GM21717 (cell line): ENCODE results near the gene NCBP2.
"Not testable (repeated sequence)": the region's sequence is repeated elsewhere in the genome, so short reads cannot be mapped to it uniquely, and the experiment has no call there.

Experiments
- ATAC-seq: cut with Tn5 transposase; IDR thresholded peaks from one replicate; pipeline ENCODE4 v1.9.1; 2021; ENCODE audit warnings: mild to moderate bottlenecking, moderate library complexity; ENCODE audit not compliant: unreplicated experiment

Gene NCBP2

GRCh38 chr3:196968233-196969133, 26.2 kb upstream of the NCBP2 start, which contains the start of gene PIGZ:
PIGZ (minus strand) TSS chr3:196968833; CDS start chr3:196952031, 16,802 bp downstream.
- ATAC-seq: peak; percentile 59

GRCh38 chr3:196967412-196968232, 25.3 kb upstream of the NCBP2 start:
- ATAC-seq: no peak

GRCh38 chr3:196966526-196967401, 24.4 kb upstream of the NCBP2 start:
- ATAC-seq: no peak

- ATAC-seq: no peak
Observed at GRCh38 chr3:196965804-196966173, 23.5 kb upstream of the NCBP2 start.

- ATAC-seq: no peak
Observed at GRCh38 chr3:196965112-196965803, 22.9 kb upstream of the NCBP2 start.

GRCh38 chr3:196963631-196963953, 21.3 kb upstream of the NCBP2 start:
- no peak for ATAC-seq

- ATAC-seq: no peak
Observed at GRCh38 chr3:196962930-196963630, 20.8 kb upstream of the NCBP2 start.

- no peak for ATAC-seq
Observed at GRCh38 chr3:196962108-196962929, 20.0 kb upstream of the NCBP2 start.

- no peak for ATAC-seq
Observed at GRCh38 chr3:196954832-196955231, 12.5 kb upstream of the NCBP2 start.

GRCh38 chr3:196951371-196951770, 9.0 kb upstream of the NCBP2 start:
- ATAC-seq: no peak

GRCh38 chr3:196949750-196950149, 7.4 kb upstream of the NCBP2 start:
- ATAC-seq: no peak

GRCh38 chr3:196949285-196949619, 6.9 kb upstream of the NCBP2 start:
- no peak for ATAC-seq

GRCh38 chr3:196948442-196949284, 6.3 kb upstream of the NCBP2 start:
- ATAC-seq: no peak

- ATAC-seq: no peak
Observed at GRCh38 chr3:196947860-196948441, 5.6 kb upstream of the NCBP2 start.

- ATAC-seq: no peak
Observed at GRCh38 chr3:196947136-196947859, 5.0 kb upstream of the NCBP2 start.

GRCh38 chr3:196944037-196944790, 1.9 kb upstream of the NCBP2 start:
- ATAC-seq: not testable (repeated sequence)
